GM21825 (cell line): ENCODE data around the gene MESD.

Source experiments
- ATAC-seq: cut with Tn5 transposase; IDR thresholded peaks from one replicate; pipeline ENCODE4 v1.9.1; 2021; ENCODE audit warnings: mild to moderate bottlenecking, moderate library complexity; ENCODE audit not compliant: unreplicated experiment

The MESD gene

GRCh38 chr15:80940851-80941250, 48.8 kb downstream of the MESD start:
- ATAC-seq, result no peak

GRCh38 chr15:80940331-80940730, 49.3 kb downstream of the MESD start:
- no peak for ATAC-seq

- no peak for ATAC-seq
These were observed 50.4 kb downstream of the MESD start for GRCh38 chr15:80939216-80939615.

GRCh38 chr15:80937718-80938117, 51.9 kb downstream of the MESD start:
- ATAC-seq, result no peak

- ATAC-seq, result no peak
These were observed 53.1 kb downstream of the MESD start for GRCh38 chr15:80936288-80937078.

- no peak for ATAC-seq
These were observed 54.8 kb downstream of the MESD start for GRCh38 chr15:80934761-80935221.

GRCh38 chr15:80932989-80933388, 56.6 kb downstream of the MESD start:
- no peak for ATAC-seq

- no peak for ATAC-seq
These were observed 57.2 kb downstream of the MESD start for GRCh38 chr15:80932513-80932815.

GRCh38 chr15:80931721-80932512, 57.7 kb downstream of the MESD start:
- no peak for ATAC-seq

GRCh38 chr15:80931191-80931590, 58.4 kb downstream of the MESD start:
- ATAC-seq, result no peak

GRCh38 chr15:80929689-80930088, 59.9 kb downstream of the MESD start:
- ATAC-seq, result no peak

- no peak for ATAC-seq
These were observed 60.4 kb downstream of the MESD start for GRCh38 chr15:80929225-80929624.

GRCh38 chr15:80926126-80926525, 63.5 kb downstream of the MESD start:
- no peak for ATAC-seq

GRCh38 chr15:80925597-80926059, 64.0 kb downstream of the MESD start:
- ATAC-seq, result no peak

GRCh38 chr15:80924278-80924677, 65.3 kb downstream of the MESD start:
- ATAC-seq, result no peak

GRCh38 chr15:80923668-80924067, 66.0 kb downstream of the MESD start:
- no peak for ATAC-seq

- no peak for ATAC-seq
These were observed 67.7 kb downstream of the MESD start for GRCh38 chr15:80921736-80922410.

- ATAC-seq, result no peak
These were observed 69.3 kb downstream of the MESD start for GRCh38 chr15:80920271-80920699.

- no peak for ATAC-seq
These were observed 71.3 kb downstream of the MESD start for GRCh38 chr15:80918196-80918783.

- no peak for ATAC-seq
These were observed 73.6 kb downstream of the MESD start for GRCh38 chr15:80916056-80916455.

- ATAC-seq, result no peak
These were observed 74.1 kb downstream of the MESD start for GRCh38 chr15:80915472-80915871.
